K562 (cell line): ENCODE results near the gene MINPP1.

ENCODE experiments used
- EZH2 ChIP-seq: IDR thresholded peaks from 2 replicates; pipeline ENCODE4 v1.6.1; 2012; ENCODE audit warnings: low read depth, mild to moderate bottlenecking, inconsistent platforms, low read length, borderline replicate concordance
- GTF3C2 ChIP-seq: IDR thresholded peaks from 3 replicates; pipeline ENCODE4 v1.6.1; 2011; ENCODE audit warnings: borderline replicate concordance, mild to moderate bottlenecking, moderate library complexity; ENCODE audit not compliant: insufficient read length; ENCODE audit errors: extremely low read depth
- POLR2A ChIP-seq: fragments of 450-650 bp; conservative IDR thresholded peaks from 2 replicates; pipeline ENCODE4 v1.6.1; 2016
- RNF2 ChIP-seq: sonication (generic); IDR thresholded peaks from 2 replicates; pipeline ENCODE4 v1.6.1; 2016
- ZNF75A ChIP-seq: fragments of 450-650 bp; formaldehyde crosslinking; IDR thresholded peaks from 2 replicates; pipeline ENCODE4 v1.4.0; 2020; ENCODE audit warnings: mild to moderate bottlenecking
- TF ChIP-seq, protein P1 (sequence below), 3 experiments: IDR thresholded peaks in 2 of 3; conservative IDR thresholded peaks in 1 of 3; 2 replicates each; pipeline ENCODE4 v1.5.1; 2011 to 2012; ENCODE audit warnings: low read length in 3 of 3, mild to moderate bottlenecking in 3 of 3, control low read depth in 2 of 3, improper control_type of control experiment in 1 of 3, inconsistent platforms in 1 of 3, low read depth in 1 of 3, mixed read lengths in 1 of 3, moderate library complexity in 1 of 3; ENCODE audit not compliant: insufficient read depth in 2 of 3

DNA sequence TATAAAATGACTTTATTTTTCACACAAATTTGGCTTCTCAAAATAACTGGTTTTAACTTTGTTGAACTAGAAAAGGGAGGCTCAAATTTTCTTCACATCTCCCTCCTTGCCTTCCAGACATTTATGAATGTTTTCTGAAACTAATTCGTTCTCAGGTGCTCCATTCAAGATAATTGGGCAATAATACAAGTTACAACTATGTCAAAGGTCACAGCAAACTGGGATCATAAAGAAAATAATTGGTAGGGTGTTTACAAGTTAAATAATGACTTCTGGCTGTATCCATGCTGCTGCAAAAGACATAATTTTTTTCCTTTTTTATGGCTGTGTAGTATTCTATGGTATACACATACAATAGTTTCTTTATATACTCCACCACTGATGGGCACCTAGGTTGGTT is 75.3 kb downstream of the MINPP1 start:
- TF ChIP-seq ZNF75A (CRISPR knock-in tag): no peak
- no peak for TF ChIP-seq POLR2A
- TF ChIP-seq RNF2: no peak
- TF ChIP-seq, protein P1, sequence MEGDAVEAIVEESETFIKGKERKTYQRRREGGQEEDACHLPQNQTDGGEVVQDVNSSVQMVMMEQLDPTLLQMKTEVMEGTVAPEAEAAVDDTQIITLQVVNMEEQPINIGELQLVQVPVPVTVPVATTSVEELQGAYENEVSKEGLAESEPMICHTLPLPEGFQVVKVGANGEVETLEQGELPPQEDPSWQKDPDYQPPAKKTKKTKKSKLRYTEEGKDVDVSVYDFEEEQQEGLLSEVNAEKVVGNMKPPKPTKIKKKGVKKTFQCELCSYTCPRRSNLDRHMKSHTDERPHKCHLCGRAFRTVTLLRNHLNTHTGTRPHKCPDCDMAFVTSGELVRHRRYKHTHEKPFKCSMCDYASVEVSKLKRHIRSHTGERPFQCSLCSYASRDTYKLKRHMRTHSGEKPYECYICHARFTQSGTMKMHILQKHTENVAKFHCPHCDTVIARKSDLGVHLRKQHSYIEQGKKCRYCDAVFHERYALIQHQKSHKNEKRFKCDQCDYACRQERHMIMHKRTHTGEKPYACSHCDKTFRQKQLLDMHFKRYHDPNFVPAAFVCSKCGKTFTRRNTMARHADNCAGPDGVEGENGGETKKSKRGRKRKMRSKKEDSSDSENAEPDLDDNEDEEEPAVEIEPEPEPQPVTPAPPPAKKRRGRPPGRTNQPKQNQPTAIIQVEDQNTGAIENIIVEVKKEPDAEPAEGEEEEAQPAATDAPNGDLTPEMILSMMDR (IDR thresholded peaks at IDR 0.05 in 2 of 3, conservative IDR thresholded peaks at IDR 0.05 in 1 of 3; ENCODE audit: insufficient read depth in 2 of 3, low read depth in 1 of 3, low read length in 3 of 3): no peak
- TF ChIP-seq EZH2: no peak
- no peak for TF ChIP-seq GTF3C2
